Mesenteric fat pad (tissue), 1 donor: ENCODE results near the gene CTSF. TPM values are rescaled to one million over a fixed set of nuclear protein-coding genes. Genes with fewer than 3 reads are reported as not detected.
"Not testable (repeated sequence)": the region's sequence is repeated elsewhere in the genome, so short reads cannot be mapped to it uniquely, and the experiment has no call there.

Experiments
- DNase-seq: peaks from one replicate; pipeline ENCODE4 v3.0.0-alpha.2; 2020; ENCODE audit warnings: low spot score
- total RNA-seq: library from RNA; stranded (reverse); fragmentation: NEBNext Ultra II Directional; extraction: Animal tissue kit (Norgen Biotek cat#: 25700); gene quantifications from one replicate; pipeline ENCODE4 v1.2.1, GENCODE V29; 2021
- donor health status: DM: yes; HTN: yes; CAD: no.

CTSF gene
- total RNA-seq, 1 donor from 2014 or later = 44.2 TPM

- no peak for DNase-seq
These were observed 8.3 kb downstream of the CTSF start for GRCh38 chr11:66559866-66560676.

GRCh38 chr11:66559142-66559865 is 9.1 kb downstream of the CTSF start:
- DNase-seq = no peak

GRCh38 chr11:66557733-66558326 is 10.6 kb downstream of the CTSF start:
- no peak for DNase-seq

GRCh38 chr11:66556086-66556485 is 12.3 kb downstream of the CTSF start:
- no peak for DNase-seq

GRCh38 chr11:66555416-66555815 is 13.0 kb downstream of the CTSF start:
- no peak for DNase-seq

GRCh38 chr11:66554602-66555001 is 13.8 kb downstream of the CTSF start:
- no peak for DNase-seq

GRCh38 chr11:66550887-66551286 is 17.5 kb downstream of the CTSF start:
- no peak for DNase-seq

- no peak for DNase-seq
These were observed 18.7 kb downstream of the CTSF start for GRCh38 chr11:66549696-66550095.

- no peak for DNase-seq
These were observed 19.4 kb downstream of the CTSF start for GRCh38 chr11:66548774-66549630.

- no peak for DNase-seq
These were observed 20.4 kb downstream of the CTSF start for GRCh38 chr11:66548041-66548440.

- no peak for DNase-seq
These were observed 20.8 kb downstream of the CTSF start for GRCh38 chr11:66547662-66548009.

- DNase-seq = no peak
These were observed 21.3 kb downstream of the CTSF start for GRCh38 chr11:66546966-66547661.

GRCh38 chr11:66546368-66546965 is 21.9 kb downstream of the CTSF start, which contains the start of gene ACTN3:
Gene ACTN3, plus strand, starts transcription at chr11:66546903. Its CDS starts 35 bp downstream, at chr11:66546938.
- no peak for DNase-seq

GRCh38 chr11:66545701-66546367 is 22.6 kb downstream of the CTSF start, which contains the start of gene ZDHHC24:
Gene ZDHHC24, minus strand, starts transcription at chr11:66546048. Its CDS starts 45 bp downstream, at chr11:66546003.
- DNase-seq = peak; percentile 99

GRCh38 chr11:66544952-66545351 is 23.5 kb downstream of the CTSF start:
- not testable (repeated sequence) for DNase-seq

GRCh38 chr11:66543263-66544107 is 24.9 kb downstream of the CTSF start:
- DNase-seq = no peak

GRCh38 chr11:66542362-66542761 is 26.0 kb downstream of the CTSF start:
- DNase-seq = no peak

GRCh38 chr11:66541892-66542291 is 26.5 kb downstream of the CTSF start:
- no peak for DNase-seq
